Testis (tissue), 2 donors: ENCODE data around the gene RIN1.

Source experiments
- POLR2A ChIP-seq: fragments of 450-650 bp; IDR thresholded peaks from one replicate; pipeline ENCODE4 v1.6.1; 2017; ENCODE audit warnings: antibody characterized with exemption, mild to moderate bottlenecking, moderate library complexity
- TF ChIP-seq, protein P1 (sequence below), 3 experiments: fragments of 450-650 bp in 2 of 3; fragments of 200-600 bp in 1 of 3; sonication (generic) in 1 of 3; IDR thresholded peaks; one replicate each; pipeline ENCODE4 v1.5.1; 2016 to 2019; ENCODE audit warnings: antibody characterized with exemption in 3 of 3, mild to moderate bottlenecking in 2 of 3, moderate library complexity in 1 of 3

DNA sequence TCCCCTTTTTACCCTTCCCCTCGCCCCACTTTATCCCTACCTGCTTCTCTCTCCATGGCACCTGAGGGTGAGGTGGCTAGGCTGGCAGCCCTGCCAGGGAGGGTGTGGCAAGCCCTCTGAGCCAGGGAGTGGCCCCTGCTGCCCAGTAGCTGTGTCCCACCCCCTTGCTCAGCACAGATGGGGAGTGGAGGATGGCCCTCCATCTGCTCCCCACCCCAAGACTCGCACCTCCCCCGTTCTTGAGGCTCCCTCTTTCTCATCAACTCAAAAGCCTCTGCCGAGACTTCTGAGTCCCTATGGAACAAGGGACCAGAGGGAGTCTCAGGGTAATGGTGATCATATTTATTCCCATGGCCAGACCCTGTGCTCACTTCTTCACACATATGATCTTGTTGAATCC, 42.9 kb downstream of the RIN1 start:
- TF ChIP-seq, protein P1, sequence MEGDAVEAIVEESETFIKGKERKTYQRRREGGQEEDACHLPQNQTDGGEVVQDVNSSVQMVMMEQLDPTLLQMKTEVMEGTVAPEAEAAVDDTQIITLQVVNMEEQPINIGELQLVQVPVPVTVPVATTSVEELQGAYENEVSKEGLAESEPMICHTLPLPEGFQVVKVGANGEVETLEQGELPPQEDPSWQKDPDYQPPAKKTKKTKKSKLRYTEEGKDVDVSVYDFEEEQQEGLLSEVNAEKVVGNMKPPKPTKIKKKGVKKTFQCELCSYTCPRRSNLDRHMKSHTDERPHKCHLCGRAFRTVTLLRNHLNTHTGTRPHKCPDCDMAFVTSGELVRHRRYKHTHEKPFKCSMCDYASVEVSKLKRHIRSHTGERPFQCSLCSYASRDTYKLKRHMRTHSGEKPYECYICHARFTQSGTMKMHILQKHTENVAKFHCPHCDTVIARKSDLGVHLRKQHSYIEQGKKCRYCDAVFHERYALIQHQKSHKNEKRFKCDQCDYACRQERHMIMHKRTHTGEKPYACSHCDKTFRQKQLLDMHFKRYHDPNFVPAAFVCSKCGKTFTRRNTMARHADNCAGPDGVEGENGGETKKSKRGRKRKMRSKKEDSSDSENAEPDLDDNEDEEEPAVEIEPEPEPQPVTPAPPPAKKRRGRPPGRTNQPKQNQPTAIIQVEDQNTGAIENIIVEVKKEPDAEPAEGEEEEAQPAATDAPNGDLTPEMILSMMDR (IDR thresholded peaks at IDR 0.05): no peak
- TF ChIP-seq POLR2A: no peak
